Superior temporal gyrus (tissue), 1 donor: ENCODE measurements around the gene MPRIP.
"Not testable (repeated sequence)": the region's sequence is repeated elsewhere in the genome, so short reads cannot be mapped to it uniquely, and the experiment has no call there.

Experiments used
- DNase-seq: peaks from one replicate; pipeline ENCODE4 v3.0.0-alpha.2; 2016; ENCODE audit errors: extremely low spot score

Gene MPRIP

DNA sequence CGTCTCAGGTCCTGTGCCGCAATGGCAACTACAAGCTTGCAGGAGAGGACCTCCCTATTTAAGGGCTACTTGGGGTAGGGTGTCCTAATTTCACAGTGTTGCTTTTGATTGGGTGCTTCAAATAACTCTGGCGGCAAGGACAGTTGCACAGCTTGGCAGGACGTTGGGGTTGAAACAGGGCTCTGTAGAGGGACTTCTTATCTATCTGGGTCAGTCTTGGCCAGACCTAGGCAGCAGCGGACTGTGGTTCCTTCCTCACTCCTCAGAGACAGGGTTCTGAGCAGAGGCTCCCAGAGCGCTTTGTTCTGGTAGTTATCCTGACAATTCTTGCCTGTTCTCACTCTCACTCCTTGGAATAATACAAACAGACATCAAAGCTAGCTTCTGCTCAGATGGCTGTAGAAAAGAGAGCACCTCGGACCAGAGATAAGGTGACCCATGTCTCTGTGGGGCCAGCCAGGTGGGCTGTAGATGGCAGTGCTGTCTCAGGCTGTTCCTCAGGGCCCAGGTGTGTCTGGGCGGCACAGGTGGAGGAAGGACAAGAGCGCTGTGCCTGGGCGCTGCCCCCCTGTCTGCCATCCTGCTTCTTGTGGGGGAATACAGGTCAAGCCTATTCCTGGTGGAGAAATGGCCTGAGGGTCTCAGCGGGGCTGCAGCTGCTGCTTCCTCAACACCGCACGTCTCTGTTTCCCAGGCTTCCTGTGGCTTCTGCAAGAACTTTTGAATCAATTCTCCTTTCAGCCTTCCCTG is 102.8 kb downstream of the MPRIP start:
- no peak for DNase-seq

DNA sequence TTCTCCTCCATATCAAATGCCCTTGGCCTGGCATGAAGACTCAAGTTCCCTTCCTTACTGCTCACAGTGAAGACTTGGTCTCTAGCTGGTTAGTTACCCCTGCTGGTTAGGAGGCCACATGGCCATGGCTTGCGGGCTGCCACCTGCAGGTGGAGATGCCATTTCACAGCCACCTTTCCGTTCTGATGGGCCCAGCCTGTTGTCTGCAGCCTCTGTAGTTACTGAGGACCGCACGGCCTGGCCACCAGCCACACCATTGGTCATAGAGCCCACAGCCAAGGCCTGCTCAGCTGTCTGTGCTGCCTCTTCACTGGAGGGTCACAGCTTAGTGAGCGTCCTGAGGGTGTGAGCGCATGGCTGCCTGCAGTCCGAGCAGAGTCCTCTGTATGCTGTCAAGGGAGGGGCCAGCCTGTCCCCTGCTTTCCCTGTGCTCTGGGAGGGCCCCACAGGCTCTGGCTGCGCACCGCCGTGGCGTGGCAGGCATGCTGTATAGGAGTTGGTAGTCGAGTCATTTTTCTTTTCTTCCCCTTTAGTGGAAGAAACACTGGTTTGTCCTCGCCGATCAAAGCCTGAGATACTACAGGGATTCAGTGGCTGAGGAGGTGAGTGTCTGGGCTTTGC is 104.6 kb downstream of the MPRIP start:
- DNase-seq: no peak

- DNase-seq: no peak
These were observed 105.6 kb downstream of the MPRIP start for GRCh38 chr17:17147821-17148220.

GRCh38 chr17:17149520-17150447 is 107.5 kb downstream of the MPRIP start:
- DNase-seq: no peak

DNA sequence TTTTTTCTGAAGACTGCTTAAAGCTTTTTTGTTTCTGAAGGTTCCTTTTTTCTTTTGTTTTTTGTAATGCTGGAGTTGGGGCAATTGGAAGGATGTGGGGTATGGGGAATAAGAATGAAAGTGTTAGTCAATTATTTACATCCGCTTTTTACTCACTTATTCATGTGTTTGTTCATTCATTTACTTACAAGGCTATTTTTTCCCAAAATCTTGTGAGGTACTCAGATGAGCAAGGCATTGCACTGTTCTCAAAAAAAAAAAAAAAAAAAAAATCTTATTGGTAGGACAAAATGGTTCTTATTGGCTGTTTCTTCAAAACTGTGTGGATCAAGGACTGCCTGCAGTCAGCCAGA is 108.2 kb downstream of the MPRIP start:
- DNase-seq: no peak

GRCh38 chr17:17151055-17151454 is 108.8 kb downstream of the MPRIP start:
- DNase-seq: no peak

- DNase-seq: no peak
These were observed 109.3 kb downstream of the MPRIP start for GRCh38 chr17:17151541-17151940.

- DNase-seq: peak; percentile 86
These were observed 109.7 kb downstream of the MPRIP start for GRCh38 chr17:17151962-17152361.

- DNase-seq: no peak
These were observed 110.1 kb downstream of the MPRIP start for GRCh38 chr17:17152385-17152784.

DNA sequence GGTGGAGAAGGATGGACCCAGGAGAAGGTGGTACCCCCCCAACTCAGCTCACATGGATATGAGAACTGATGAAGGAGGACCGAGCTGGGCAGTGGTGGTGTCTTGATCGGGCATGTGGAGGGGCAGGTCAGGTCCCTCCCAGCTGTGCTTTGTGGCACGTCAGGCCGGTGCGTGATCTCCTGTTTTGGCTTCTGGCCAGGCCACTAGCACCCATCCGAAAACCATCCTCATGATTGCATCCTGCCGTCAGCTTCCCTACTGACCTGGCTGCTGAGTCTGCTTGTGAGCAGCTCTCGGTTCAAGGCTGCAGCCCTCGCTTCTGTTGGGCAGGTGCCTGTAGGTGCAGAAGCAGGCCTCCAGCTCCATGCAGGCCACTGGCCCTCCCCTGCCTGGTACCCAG is 110.8 kb downstream of the MPRIP start:
- DNase-seq: no peak

DNA sequence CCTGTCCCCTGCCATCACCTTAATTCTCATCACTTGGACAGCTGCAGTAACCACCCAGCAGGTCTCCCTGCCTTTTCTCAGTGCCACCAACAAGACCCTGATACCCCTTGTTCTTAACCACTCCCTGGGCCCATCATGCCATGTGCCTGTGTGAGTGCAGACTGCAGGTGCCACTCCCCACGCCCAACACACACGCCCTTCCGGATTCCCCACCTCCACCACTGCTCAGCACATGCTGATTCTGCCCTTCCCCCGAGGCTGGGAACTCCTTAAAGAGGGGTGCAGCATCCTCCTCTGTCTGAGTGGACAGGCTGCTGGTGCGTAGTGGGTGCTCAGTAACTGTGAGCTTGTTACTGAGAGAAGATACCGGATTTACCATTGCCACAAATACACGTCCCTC is 111.5 kb downstream of the MPRIP start:
- DNase-seq: no peak

DNA sequence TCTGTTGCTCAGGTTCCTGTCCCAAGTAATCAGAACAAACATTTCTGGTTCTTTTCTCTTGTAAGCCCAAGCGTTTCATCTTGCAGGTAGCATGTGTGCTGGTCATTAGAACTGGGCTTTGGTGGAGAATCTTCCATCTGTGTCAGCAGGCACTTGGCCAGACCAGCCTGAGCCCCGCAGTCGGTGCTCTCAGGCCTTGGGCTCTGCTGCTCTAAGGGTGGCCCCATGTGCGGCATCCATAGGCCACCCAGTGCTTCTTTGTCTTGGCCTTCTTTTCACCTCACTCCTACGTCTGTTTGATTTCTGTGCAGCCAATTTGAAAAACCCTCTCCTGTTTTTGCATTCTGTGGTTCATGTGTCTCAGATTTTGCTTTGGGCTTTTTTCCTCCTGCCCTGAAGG is 112.3 kb downstream of the MPRIP start:
- DNase-seq: no peak

DNA sequence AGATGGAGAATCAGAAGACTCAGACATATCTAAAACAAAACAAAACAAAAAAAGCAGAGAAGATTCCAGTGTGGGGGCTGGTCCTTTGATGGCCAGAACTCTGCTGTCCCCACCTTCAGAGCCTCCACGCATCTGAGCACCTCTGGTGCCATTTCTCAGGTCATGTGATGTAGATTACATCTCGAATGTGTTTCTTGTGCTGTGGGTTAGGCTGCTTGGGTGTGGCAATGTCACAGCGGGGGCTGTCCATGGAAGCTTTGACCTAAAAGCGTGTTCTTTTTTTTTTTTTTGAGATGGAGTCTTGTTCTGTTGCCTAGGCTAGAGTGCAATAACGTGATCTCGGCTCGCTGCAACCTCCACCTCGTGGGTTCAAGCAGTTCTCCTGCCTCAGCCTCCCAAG is 112.7 kb downstream of the MPRIP start:
- DNase-seq: no peak

DNA sequence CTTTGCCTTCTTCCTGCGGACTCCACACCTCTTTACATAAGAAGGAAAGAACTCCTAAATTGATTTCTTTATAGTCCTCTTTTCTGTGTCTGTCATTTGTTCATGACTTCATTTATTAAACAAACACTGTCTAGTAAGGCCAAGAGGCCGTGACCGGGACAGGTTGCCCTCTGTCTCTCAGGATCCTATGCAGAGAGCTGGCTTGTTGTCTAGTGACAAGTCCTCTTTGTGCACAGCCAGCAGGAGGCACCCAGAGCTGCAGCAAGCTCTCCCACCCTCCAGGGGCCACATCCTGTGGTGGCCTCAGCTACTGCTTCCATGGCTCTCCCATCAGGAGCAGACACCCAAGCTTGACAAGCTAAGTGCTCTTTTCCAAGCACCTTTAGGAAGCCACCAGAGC is 113.3 kb downstream of the MPRIP start:
- DNase-seq: no peak

GRCh38 chr17:17156107-17156506 is 113.8 kb downstream of the MPRIP start:
- DNase-seq: no peak

GRCh38 chr17:17156511-17156910 is 114.3 kb downstream of the MPRIP start:
- no peak for DNase-seq

DNA sequence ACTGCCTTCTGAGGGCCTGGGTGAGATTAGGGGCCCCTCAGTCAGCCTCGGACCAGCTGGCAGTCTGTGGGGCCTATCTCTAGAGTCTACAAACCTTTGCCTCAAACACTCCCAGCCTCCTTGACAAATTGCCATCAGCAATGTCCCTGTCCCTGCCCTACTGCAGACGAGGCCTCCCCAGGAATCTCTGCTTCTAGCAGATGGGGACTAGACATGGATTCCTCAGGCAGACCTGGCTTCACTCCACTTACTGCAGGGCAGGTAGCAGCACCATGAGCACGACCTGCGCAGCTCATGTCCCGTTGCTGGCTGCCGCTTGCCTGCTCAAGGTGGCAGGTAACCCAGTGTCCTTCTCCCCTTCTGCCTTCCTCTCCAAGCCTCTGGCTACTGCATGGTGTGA is 114.8 kb downstream of the MPRIP start:
- DNase-seq: no peak

- DNase-seq: not testable (repeated sequence)
These were observed 116.2 kb downstream of the MPRIP start for GRCh38 chr17:17158506-17158905.

- DNase-seq: peak; percentile 55
These were observed 117.3 kb downstream of the MPRIP start for GRCh38 chr17:17159571-17159970.

GRCh38 chr17:17161121-17161520 is 118.9 kb downstream of the MPRIP start:
- no peak for DNase-seq

GRCh38 chr17:17161759-17162158 is 119.5 kb downstream of the MPRIP start:
- no peak for DNase-seq

DNA sequence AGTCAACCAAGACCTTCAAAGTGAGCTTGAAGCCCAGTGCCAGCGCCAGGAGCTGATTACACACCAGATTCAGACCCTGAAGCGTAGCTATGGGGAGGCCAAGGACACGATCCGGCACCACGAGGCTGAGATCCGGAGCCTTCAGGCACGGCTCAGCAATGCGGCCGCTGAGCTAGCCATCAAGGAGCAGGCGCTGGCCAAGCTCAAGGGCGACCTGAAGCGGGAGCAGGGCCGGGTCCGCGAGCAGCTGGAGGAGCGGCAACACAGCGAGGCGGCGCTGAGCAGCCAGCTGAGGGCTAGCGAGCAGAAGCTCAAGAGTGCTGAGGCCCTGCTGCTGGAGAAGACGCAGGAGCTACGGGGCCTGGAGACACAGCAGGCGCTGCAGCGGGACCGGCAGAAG is 121.9 kb downstream of the MPRIP start:
- no peak for DNase-seq

- no peak for DNase-seq
These were observed 122.4 kb downstream of the MPRIP start for GRCh38 chr17:17164676-17165075.
